Adrenal gland (tissue), 12 donors: ENCODE measurements around the gene CD8A. TPM values are rescaled to one million over a fixed set of nuclear protein-coding genes. Genes with fewer than 3 reads are reported as not detected.

Experiments used
- DNase-seq, 7 donors: peaks; one replicate each; pipeline ENCODE4 v3.0.0-alpha.2; 2019 to 2020
- H3K27ac ChIP-seq, 5 donors: fragments of 200-600 bp; sonication (generic) in 4 of 5; 1 replicate in 3 of 5; 2 replicates in 2 of 5; pipeline versions ENCODE4 v1.5.1 to v1.8.0; 2016 to 2020; ENCODE audit warnings: mild to moderate bottlenecking in 1 of 5
- H3K27me3 ChIP-seq: fragments of 200-600 bp; 2 replicates; pipeline ENCODE4 v1.8.0; 2021
- H3K36me3 ChIP-seq, 2 donors: fragments of 200-600 bp; replicated peaks in 1 of 2; 1 replicate in 1 of 2; 2 replicates in 1 of 2; pipeline versions ENCODE4 v1.5.1 to v1.8.0; 2018 to 2022
- H3K4me1 ChIP-seq, 2 donors: fragments of 200-600 bp; replicated peaks in 1 of 2; 1 replicate in 1 of 2; 2 replicates in 1 of 2; pipeline versions ENCODE4 v1.5.1 to v1.8.0; 2018 to 2021
- H3K4me3 ChIP-seq, 4 donors: fragments of 200-600 bp; sonication (generic) in 3 of 4; one replicate each; pipeline ENCODE4 v1.5.1; 2016 to 2018
- H3K9me3 ChIP-seq, 3 donors: fragments of 200-600 bp; sonication (generic) in 1 of 3; replicated peaks in 1 of 3; 1 replicate in 2 of 3; 2 replicates in 1 of 3; pipeline versions ENCODE4 v1.5.1 to v1.8.0; 2016 to 2021
- CTCF ChIP-seq, 6 experiments: fragments of 450-650 bp in 4 of 6; fragments of 200-600 bp in 2 of 6; sonication (generic) in 1 of 6; IDR thresholded peaks; 1 replicate in 5 of 6; 2 replicates in 1 of 6; pipeline versions ENCODE4 v1.5.1 to v1.8.0; 2016 to 2021; ENCODE audit warnings: antibody characterized with exemption in 6 of 6, mild to moderate bottlenecking in 2 of 6, moderate library complexity in 1 of 6
- POLR2A ChIP-seq, 2 donors: fragments of 450-650 bp; IDR thresholded peaks; one replicate each; pipeline ENCODE4 v1.6.1; 2017; ENCODE audit warnings: antibody characterized with exemption in 2 of 2, mild to moderate bottlenecking in 2 of 2, moderate library complexity in 1 of 2
- WGBS, 4 donors: extraction: QIAGEN DNeasy Blood & Tissue Kit in 2 of 4; methylation state at CpG; one replicate each; pipeline versions ENCODE4 v1.1.5 to v1.1.7; 2013 to 2017; 5-methylcytosine and 5-hydroxymethylcytosine counted together
- intact Hi-C, 2 donors: fragments of 100-400 bp; cut with DNase I; formaldehyde crosslinking; loops; one replicate each; pipeline versions ENCODE4 v1.14.1 to v1.15.0; 2022 to 2023
- polyA plus RNA-seq, 3 donors: library from polyadenylated mRNA; stranded (reverse); fragments of 200-250 nt in 2 of 3; fragments of 350-450 nt in 1 of 3; fragmentation: Illumina TruSeq in 1 of 3; extraction: RNeasy Lipid Tissue Mini Kit (QIAGEN cat#74804) in 1 of 3; gene quantifications; one replicate each; pipeline ENCODE4 v1.2.3, GENCODE V29; 2013 to 2014
- total RNA-seq, 9 donors: library from RNA; depleted of rRNA in 4 of 9; stranded (reverse); fragments of >200 nt in 4 of 9; fragments of 120-200 nt in 1 of 9; fragmentation: NEBNext Ultra II Directional in 1 of 9; extraction: Animal tissue kit (Norgen Biotek cat#: 25700) in 1 of 9; gene quantifications; one replicate each; pipeline versions ENCODE4 v1.1.0 to v1.2.4, GENCODE V29; 2013 to 2023
- donor health status: healthy with polysubstance abuse.
- donor health status: Bipolar disorder and iron deficiency.
- donor health status: DM: yes; HTN: yes; CAD: no.
- donor health status: DM: no; HTN: no; CAD: no.
- donor health status: DM: no; HTN: no; CAD: no.
- donor health status: DM: yes; HTN: yes; CAD: no.

CD8A gene
- total and polyA plus RNA-seq, 12 donors = 1.1 to 4.4 (median 1.8) TPM; not detected in 1

GRCh38 chr2:86833315-86833714, 42.6 kb upstream of the CD8A start:
- H3K4me3 ChIP-seq = no peak overlapping the region
- 69 to 82% (median 77%) methylated on average over 7 to 10 of the region's 10 CpGs for WGBS, 4 donors

GRCh38 chr2:86832334-86833096, 41.8 kb upstream of the CD8A start:
- H3K27me3 ChIP-seq = no peaks in the 10 kb centered on the region
- H3K4me3 ChIP-seq = no peak overlapping the region
- H3K36me3 ChIP-seq = no peaks in the 10 kb centered on the region
- WGBS, 4 donors = 65 to 86% (median 78%) methylated on average over 7 of the region's 7 CpGs
- H3K27ac ChIP-seq = no peak overlapping the region
- no peak for TF ChIP-seq CTCF (IDR thresholded peaks at IDR 0.05)
- TF ChIP-seq POLR2A (IDR thresholded peaks at IDR 0.05) = no peak
- H3K9me3 ChIP-seq = no peaks in the 10 kb centered on the region
- no peak for DNase-seq
- intact Hi-C loops = no loop called here
- H3K4me1 ChIP-seq = no peaks in the 10 kb centered on the region

More at GRCh38 chr2:86833315-86833714, 42.6 kb upstream of the CD8A start:
- no peak overlapping the region for H3K27ac ChIP-seq
- no peaks in the 10 kb centered on the region for H3K36me3 ChIP-seq
- no peak for TF ChIP-seq POLR2A (IDR thresholded peaks at IDR 0.05)
- no peak for TF ChIP-seq CTCF (IDR thresholded peaks at IDR 0.05)
- no peaks in the 10 kb centered on the region for H3K4me1 ChIP-seq
- H3K27me3 ChIP-seq = no peaks in the 10 kb centered on the region
- DNase-seq = no peak
- intact Hi-C loops = no loop called here
- H3K9me3 ChIP-seq = no peaks in the 10 kb centered on the region

GRCh38 chr2:86831537-86831936, 40.8 kb upstream of the CD8A start:
- intact Hi-C loops = no loop called here
- Histone ChIP-seq H3K27ac (no peak overlapping the region), H3K4me1 (no peaks in the 10 kb centered on the region), H3K4me3 (no peak overlapping the region), H3K36me3 (no peaks in the 10 kb centered on the region), H3K9me3 (no peaks in the 10 kb centered on the region), H3K27me3 (no peaks in the 10 kb centered on the region)
- no peak for DNase-seq
- WGBS, 4 donors = 52 to 64% (median 56%) methylated on average over 2 of the region's 2 CpGs
- no peak for TF ChIP-seq CTCF (IDR thresholded peaks at IDR 0.05)
- TF ChIP-seq POLR2A (IDR thresholded peaks at IDR 0.05) = no peak

- Histone ChIP-seq H3K4me1 (no peaks in the 10 kb centered on the region), H3K27me3 (no peaks in the 10 kb centered on the region), H3K27ac (no peak overlapping the region), H3K4me3 (no peak overlapping the region), H3K9me3 (no peaks in the 10 kb centered on the region), H3K36me3 (no peaks in the 10 kb centered on the region)
- WGBS, 4 donors = 67 to 89% (median 83%) methylated on average over 4 of the region's 4 CpGs
- DNase-seq = no peak
- intact Hi-C loops = no loop called here
- TF ChIP-seq CTCF (IDR thresholded peaks at IDR 0.05) (no peak), POLR2A (IDR thresholded peaks at IDR 0.05) (no peak)
Observed at GRCh38 chr2:86826951-86827350, 36.2 kb upstream of the CD8A start.
